Prostate gland (tissue), 2 donors: ENCODE data around the gene JADE2.

Source experiments
- CTCF ChIP-seq, 4 experiments: fragments of 200-600 bp in 2 of 4; fragments of 450-650 bp in 2 of 4; sonication (generic) in 2 of 4; IDR thresholded peaks; 1 replicate in 3 of 4; 2 replicates in 1 of 4; pipeline ENCODE4 v1.5.1; 2016 to 2019; ENCODE audit warnings: antibody characterized with exemption in 4 of 4, mild to moderate bottlenecking in 2 of 4, moderate library complexity in 2 of 4
- POLR2A ChIP-seq: fragments of 450-650 bp; IDR thresholded peaks from one replicate; pipeline ENCODE4 v1.6.1; 2016; ENCODE audit warnings: antibody characterized with exemption, mild to moderate bottlenecking
- POLR2AphosphoS5 ChIP-seq: sonication (generic); formaldehyde crosslinking; IDR thresholded peaks from one replicate; pipeline ENCODE4 v1.6.1; 2017; ENCODE audit warnings: antibody characterized with exemption

GRCh38 chr5:134564396-134564795 is 38.9 kb downstream of the JADE2 start:
- TF ChIP-seq POLR2AphosphoS5: no peak
- no peak for TF ChIP-seq POLR2A
- TF ChIP-seq CTCF (IDR thresholded peaks at IDR 0.05): no peak
